ENCODE results near the gene TMTC2.

The TMTC2 gene

GRCh38 chr12:82682851-82683261, 3.9 kb upstream of the TMTC2 start:
- peak; percentile 73 for DNase-seq (ENCODE audit: low read depth)

GRCh38 chr12:82685790-82686167, 927 bp upstream of the TMTC2 start:
- peak; percentile 95 for DNase-seq (ENCODE audit: low read depth)

GRCh38 chr12:82687021-82688011, 610 bp downstream of the TMTC2 start:
- peak; percentile 15 for DNase-seq (ENCODE audit: low read depth)

- no peak for DNase-seq (ENCODE audit: low read depth)
Measured at GRCh38 chr12:82688035-82688501, 1.4 kb downstream of the TMTC2 start.

GRCh38 chr12:82688596-82688995, 1.9 kb downstream of the TMTC2 start:
- DNase-seq (ENCODE audit: low read depth): no peak

- no peak for DNase-seq (ENCODE audit: low read depth)
Measured at GRCh38 chr12:82690006-82690405, 3.3 kb downstream of the TMTC2 start.

GRCh38 chr12:82691513-82691912, 4.8 kb downstream of the TMTC2 start:
- no peak for DNase-seq (ENCODE audit: low read depth)

- DNase-seq (ENCODE audit: low read depth): no peak
Measured at GRCh38 chr12:82694276-82694675, 7.6 kb downstream of the TMTC2 start.

GRCh38 chr12:82694970-82695369, 8.3 kb downstream of the TMTC2 start:
- no peak for DNase-seq (ENCODE audit: low read depth)

- DNase-seq (ENCODE audit: low read depth): no peak
Measured at GRCh38 chr12:82695531-82695930, 8.8 kb downstream of the TMTC2 start.

- DNase-seq (ENCODE audit: low read depth): no peak
Measured at GRCh38 chr12:82696543-82696942, 9.8 kb downstream of the TMTC2 start.

- DNase-seq (ENCODE audit: low read depth): no peak
Measured at GRCh38 chr12:82698708-82699564, 12.2 kb downstream of the TMTC2 start.

GRCh38 chr12:82705774-82706173, 19.1 kb downstream of the TMTC2 start:
- DNase-seq (ENCODE audit: low read depth): no peak

GRCh38 chr12:82708061-82708879, 21.6 kb downstream of the TMTC2 start:
- DNase-seq (ENCODE audit: low read depth): no peak

GRCh38 chr12:82709794-82710355, 23.2 kb downstream of the TMTC2 start:
- no peak for DNase-seq (ENCODE audit: low read depth)

- no peak for DNase-seq (ENCODE audit: low read depth)
Measured at GRCh38 chr12:82710741-82711140, 24.0 kb downstream of the TMTC2 start.

GRCh38 chr12:82714427-82714826, 27.7 kb downstream of the TMTC2 start:
- DNase-seq (ENCODE audit: low read depth): no peak

- no peak for DNase-seq (ENCODE audit: low read depth)
Measured at GRCh38 chr12:82721726-82722125, 35.0 kb downstream of the TMTC2 start.

- no peak for DNase-seq (ENCODE audit: low read depth)
Measured at GRCh38 chr12:82723093-82723492, 36.4 kb downstream of the TMTC2 start.

- DNase-seq (ENCODE audit: low read depth): no peak
Measured at GRCh38 chr12:82723891-82724290, 37.2 kb downstream of the TMTC2 start.

- DNase-seq (ENCODE audit: low read depth): no peak
Measured at GRCh38 chr12:82725741-82726140, 39.0 kb downstream of the TMTC2 start.

Data from fibroblast of gingiva (primary cell).